Fibroblast of villous mesenchyme (primary cell): ENCODE results near the gene LIFR. TPM values are rescaled to one million over a fixed set of nuclear protein-coding genes. Genes with fewer than 3 reads are reported as not detected.
A peak's percentile ranks its signal among the peaks of the same experiment; 100 is the strongest.

Experiments used
- DNase-seq: peaks from one replicate; pipeline ENCODE4 v3.0.0-alpha.2; 2010; ENCODE audit warnings: low read depth
- H3K4me3 ChIP-seq: 2 replicates; pipeline ENCODE4 v1.5.1; 2011; ENCODE audit warnings: low read depth, mild to moderate bottlenecking, low read length
- total RNA-seq: library from RNA; depleted of rRNA; stranded (reverse); fragments of >200 nt; gene quantifications from 2 replicates; pipeline ENCODE4 v1.2.3, GENCODE V29; 2012
- TF ChIP-seq, protein P1 (sequence below): IDR thresholded peaks from 2 replicates; pipeline ENCODE4 v1.5.1; 2012; ENCODE audit warnings: low read depth, mild to moderate bottlenecking, low read length; ENCODE audit not compliant: insufficient read depth

The LIFR gene
- total RNA-seq, 1 donor, result 40.2 TPM

DNA sequence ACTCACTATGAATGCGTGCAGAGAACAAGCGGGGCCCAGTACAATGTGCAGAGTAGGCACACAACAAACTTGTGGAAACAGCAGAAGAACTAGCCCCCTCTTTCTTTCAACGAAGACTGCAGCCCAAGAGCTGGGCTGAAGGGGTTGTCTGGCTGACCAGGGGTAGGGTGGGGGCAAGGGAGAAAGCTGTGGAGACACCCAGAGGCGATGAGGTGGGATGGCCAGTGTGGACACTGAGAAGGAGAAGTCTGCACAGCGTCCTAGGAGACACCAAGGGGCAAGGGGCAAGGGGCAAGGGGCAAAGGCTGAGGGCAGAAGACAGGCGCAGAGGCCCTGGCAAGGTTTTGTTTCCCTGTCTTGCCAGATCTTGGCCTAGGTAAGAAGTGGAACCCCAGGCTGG is 62.3 kb downstream of the LIFR start:
- DNase-seq, result no peak
- no peak overlapping the region for H3K4me3 ChIP-seq
- TF ChIP-seq, protein P1, sequence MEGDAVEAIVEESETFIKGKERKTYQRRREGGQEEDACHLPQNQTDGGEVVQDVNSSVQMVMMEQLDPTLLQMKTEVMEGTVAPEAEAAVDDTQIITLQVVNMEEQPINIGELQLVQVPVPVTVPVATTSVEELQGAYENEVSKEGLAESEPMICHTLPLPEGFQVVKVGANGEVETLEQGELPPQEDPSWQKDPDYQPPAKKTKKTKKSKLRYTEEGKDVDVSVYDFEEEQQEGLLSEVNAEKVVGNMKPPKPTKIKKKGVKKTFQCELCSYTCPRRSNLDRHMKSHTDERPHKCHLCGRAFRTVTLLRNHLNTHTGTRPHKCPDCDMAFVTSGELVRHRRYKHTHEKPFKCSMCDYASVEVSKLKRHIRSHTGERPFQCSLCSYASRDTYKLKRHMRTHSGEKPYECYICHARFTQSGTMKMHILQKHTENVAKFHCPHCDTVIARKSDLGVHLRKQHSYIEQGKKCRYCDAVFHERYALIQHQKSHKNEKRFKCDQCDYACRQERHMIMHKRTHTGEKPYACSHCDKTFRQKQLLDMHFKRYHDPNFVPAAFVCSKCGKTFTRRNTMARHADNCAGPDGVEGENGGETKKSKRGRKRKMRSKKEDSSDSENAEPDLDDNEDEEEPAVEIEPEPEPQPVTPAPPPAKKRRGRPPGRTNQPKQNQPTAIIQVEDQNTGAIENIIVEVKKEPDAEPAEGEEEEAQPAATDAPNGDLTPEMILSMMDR, result no peak

DNA sequence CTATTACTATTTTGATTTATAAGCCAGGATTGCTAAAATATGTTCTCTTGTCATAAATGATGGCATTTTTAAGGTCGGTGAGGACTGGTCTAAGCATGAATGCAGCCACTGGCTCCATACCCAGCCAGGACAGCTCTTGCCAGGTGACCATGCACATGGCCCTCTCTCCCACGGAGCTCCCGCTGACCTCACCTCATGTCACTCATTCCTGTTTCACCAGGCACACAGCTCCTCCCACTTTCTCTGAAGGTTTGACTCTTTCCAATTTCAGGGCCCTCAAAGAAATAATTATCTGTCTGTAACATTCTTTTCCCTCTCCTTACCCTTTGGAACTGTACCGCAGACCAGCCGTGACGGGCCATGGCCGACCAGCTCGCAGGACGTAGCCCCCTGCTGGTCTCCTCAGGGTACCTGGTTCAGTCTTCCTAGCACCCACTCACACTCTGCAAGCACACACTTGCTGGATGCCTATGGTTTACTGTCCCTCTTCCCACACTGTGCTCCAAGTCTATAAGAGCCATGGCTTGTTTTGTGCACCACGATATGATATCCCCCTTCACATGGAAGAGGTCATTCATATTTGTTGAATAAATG is 72.5 kb downstream of the LIFR start:
- DNase-seq, result no peak
- TF ChIP-seq, protein P1, result peak; percentile 32
- H3K4me3 ChIP-seq, result no peak overlapping the region

DNA sequence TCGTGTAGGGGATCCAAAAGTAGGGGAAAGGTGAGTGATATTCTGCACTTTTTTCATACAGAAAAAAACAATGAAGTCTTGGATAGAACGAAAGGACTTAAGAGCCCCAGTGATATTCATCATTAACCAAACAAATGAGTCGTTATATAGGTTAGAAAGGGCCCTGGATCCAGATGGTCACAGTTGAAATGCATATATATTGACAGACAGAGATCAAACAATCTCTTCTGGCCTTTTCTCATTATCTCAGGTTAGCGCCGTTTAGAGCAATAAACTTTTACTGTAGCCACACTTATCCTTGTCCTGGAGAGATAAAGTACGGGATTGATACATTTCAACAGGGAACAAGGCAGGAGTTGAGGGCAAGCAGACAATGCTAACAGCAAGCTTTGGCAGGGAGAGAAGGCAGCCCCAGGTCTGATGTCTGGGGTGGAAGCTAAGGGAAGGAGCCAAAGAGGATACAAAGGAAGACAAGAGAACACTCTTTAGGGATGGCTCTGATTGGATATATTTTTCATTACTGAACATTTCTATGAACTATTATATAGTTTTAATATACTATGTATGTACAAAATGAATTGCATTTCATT is 77.0 kb downstream of the LIFR start:
- no peak for DNase-seq
- H3K4me3 ChIP-seq, result no peak overlapping the region
- TF ChIP-seq, protein P1, result no peak

DNA sequence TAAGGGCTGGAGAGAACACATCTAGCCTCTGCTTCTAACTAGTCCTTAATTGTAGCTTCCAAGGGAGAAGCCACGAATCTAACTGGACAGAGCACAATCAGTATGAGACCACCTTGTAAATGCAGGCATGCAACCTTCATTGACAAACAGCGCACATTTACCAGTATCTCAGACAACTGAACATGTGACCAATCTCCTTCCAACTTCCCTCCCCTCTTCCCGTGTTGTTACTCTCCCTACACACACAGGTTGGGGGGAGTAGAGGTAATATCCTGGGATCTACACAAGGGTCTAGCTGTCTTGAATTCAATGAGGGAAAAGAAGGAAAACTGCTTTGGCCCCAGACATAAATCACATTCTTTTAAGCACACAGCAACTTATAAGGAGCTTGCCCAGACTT is 77.6 kb downstream of the LIFR start:
- TF ChIP-seq, protein P1, result no peak
- no peak for DNase-seq
- H3K4me3 ChIP-seq, result no peak overlapping the region

DNA sequence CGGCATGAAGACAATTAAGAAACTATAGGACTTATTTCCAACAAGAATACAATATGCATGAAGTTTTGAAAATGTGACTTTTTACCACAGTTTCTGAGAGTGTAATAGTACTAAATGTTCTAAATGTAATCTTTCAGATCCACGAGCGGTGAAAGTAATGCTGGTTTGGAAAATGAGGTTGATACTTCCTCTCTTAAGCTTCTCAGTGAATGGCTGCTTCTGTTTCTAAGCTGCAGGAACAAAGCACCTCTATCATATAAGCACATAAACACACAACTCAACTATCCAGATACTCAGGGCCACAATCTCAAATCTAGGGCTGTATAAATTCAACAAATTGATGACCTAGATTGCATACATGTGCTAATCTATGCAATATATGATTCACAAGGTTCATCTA is 78.3 kb downstream of the LIFR start:
- no peak for DNase-seq
- TF ChIP-seq, protein P1, result no peak
- no peak overlapping the region for H3K4me3 ChIP-seq

DNA sequence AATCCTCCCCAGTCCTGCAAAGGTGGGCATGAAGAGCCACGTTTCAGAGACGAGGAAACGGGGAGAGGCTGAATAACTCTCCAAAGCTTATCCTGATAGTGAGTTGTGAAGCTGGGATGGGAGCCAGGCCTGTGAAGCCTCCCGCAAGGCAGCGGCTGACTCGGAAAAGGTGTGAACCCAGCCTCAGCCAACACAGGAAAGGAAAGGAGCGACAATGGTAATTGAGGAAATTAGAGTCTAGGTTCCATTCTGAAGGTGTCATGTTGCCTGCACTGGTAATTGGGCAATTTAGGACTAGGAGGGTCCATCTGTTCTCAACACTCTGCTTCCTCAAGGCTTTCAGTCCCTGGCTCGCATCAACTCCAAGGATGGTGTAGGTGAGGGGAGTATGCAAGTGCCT is 83.4 kb downstream of the LIFR start:
- TF ChIP-seq, protein P1, result no peak
- peak; percentile 22 for DNase-seq
- no peak overlapping the region for H3K4me3 ChIP-seq

DNA sequence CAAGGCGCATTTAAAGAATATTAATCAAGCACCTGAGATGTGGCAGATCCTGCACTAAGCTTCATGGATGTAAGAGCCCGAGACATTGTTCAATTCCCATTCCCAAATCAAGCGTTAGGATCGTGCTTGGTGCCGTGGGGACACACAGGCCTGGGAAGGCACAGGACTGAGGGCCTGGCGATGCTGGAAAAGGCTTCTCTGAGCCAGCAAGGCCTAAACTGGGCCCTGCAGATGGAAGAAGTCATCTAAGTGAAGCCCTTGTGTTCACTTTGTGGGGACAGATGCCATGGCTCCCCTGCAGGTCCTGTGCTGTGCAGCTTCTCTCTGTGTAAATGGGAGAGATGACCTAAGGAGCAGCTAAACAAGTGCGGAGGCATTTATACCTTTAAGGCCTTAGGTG is 83.9 kb downstream of the LIFR start:
- no peak overlapping the region for H3K4me3 ChIP-seq
- DNase-seq, result no peak
- TF ChIP-seq, protein P1, result no peak
